GM19043 (cell line): Measurements from ENCODE around the gene TADA2B.

Source experiments
- ATAC-seq: cut with Tn5 transposase; IDR thresholded peaks from one replicate; pipeline ENCODE4 v1.9.1; 2021; ENCODE audit warnings: low read depth; ENCODE audit not compliant: unreplicated experiment

Gene TADA2B, protein sequence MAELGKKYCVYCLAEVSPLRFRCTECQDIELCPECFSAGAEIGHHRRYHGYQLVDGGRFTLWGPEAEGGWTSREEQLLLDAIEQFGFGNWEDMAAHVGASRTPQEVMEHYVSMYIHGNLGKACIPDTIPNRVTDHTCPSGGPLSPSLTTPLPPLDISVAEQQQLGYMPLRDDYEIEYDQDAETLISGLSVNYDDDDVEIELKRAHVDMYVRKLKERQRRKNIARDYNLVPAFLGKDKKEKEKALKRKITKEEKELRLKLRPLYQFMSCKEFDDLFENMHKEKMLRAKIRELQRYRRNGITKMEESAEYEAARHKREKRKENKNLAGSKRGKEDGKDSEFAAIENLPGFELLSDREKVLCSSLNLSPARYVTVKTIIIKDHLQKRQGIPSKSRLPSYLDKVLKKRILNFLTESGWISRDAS

GRCh38 chr4:7043284-7044136, at the start of gene TADA2B:
Gene TADA2B (plus strand): TSS chr4:7043372. CDS start chr4:7043580, 208 bp downstream.
- ATAC-seq = peak; percentile 13

DNA sequence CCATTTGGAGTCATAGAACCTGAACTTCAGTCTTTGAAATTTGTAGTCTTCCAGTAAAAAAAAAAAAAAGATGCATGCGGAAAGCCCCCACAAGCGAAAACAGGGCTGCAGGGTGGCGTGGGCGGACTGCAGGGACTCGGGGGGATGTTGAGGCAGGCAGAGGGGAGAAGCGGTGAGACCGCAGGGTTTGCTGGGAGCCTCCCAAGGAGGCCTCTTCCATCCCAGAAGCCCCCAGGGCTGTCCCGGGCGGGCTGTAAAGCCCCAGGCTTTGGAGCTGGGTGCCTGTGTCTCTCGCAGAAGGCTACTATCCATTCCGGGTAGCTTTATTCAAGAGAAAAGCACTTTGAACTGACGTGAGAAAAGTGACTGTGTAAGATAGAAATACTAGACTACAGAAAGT, 46.7 kb upstream of the TADA2B start:
- ATAC-seq = no peak

GRCh38 chr4:6999172-7000086, 43.7 kb upstream of the TADA2B start:
- ATAC-seq = no peak

- ATAC-seq = no peak
These were observed 42.6 kb upstream of the TADA2B start for GRCh38 chr4:7000421-7001176.

DNA sequence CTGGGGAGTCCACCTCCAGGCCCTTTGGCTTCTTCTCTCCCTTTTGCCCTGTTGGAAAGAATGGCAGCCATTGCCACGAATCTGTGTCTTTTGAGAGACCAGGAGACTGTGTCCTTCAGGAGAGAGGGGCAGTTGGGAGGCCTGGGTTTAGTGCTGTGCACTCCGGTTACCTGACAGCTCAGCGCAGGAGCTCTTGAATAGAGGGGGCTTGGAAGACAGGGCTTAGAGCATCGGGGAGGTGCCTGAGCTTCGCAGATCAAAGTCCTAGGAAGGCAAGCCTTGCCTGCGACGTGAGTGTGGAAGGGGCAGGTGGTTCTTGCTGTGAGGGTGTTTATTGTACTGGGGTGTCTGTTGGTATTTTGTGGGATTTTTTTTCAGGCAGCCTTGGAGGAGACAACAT, 41.9 kb upstream of the TADA2B start:
- no peak for ATAC-seq

- no peak for ATAC-seq
These were observed 40.8 kb upstream of the TADA2B start for GRCh38 chr4:7002336-7002735.

- ATAC-seq = no peak
These were observed 39.8 kb upstream of the TADA2B start for GRCh38 chr4:7003176-7003878.

DNA sequence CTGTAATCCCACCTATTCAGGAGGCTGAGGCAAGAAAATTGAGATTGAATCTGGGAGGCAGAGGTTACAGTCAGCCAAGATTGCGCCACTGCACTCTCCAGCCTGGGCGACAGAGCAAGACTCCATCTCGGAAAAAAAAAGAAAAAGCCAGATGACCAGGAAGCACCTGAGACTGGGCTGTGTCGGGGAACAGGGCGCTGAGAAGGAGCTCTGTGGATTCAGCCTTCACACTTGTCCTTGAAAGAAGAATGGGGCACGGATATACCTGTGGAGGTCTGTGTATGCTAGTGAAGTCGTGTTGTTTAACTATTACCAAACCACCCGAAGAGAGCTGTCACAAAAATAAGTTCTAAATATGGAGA, 39.3 kb upstream of the TADA2B start:
- ATAC-seq = no peak

DNA sequence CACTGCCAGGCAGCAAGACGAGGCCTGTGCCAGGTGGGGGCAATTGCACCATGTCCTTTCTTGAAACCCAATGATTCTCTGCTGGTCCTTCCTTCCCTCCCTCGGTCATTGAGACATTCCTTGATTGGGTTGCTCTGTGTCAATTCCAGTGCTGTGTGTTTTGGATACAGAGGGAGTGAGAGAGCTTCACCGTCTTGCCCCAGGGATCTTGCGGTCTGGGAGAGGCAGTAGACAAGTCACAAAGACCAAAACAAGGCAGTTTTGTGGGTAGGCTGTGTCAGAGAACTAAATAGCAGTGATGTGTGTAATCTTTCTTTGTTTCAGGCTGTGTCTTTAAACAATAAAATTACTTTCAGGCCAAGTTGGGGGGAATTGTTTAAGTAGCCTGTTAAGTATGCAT, 38.8 kb upstream of the TADA2B start:
- no peak for ATAC-seq

GRCh38 chr4:7005571-7005970, 37.6 kb upstream of the TADA2B start:
- ATAC-seq = no peak

DNA sequence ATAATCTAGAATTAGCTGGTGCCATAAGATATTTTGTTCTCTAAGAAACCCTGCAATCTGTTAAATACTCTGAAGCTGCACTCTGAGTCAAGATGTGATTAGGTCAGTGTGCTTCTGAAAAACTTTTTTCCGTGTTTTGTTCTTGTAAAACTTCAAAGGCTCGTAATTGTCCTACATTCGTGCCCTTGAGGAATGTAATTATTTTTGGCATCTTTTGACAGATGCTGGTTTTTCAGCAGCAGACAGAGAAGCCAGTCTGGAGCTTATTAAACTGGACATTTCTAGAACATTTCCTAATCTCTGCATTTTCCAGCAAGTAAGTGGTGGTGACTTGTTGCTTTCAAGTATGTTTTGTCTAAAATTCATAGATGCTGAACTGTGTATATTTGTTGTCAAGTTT, 36.8 kb upstream of the TADA2B start:
- no peak for ATAC-seq

DNA sequence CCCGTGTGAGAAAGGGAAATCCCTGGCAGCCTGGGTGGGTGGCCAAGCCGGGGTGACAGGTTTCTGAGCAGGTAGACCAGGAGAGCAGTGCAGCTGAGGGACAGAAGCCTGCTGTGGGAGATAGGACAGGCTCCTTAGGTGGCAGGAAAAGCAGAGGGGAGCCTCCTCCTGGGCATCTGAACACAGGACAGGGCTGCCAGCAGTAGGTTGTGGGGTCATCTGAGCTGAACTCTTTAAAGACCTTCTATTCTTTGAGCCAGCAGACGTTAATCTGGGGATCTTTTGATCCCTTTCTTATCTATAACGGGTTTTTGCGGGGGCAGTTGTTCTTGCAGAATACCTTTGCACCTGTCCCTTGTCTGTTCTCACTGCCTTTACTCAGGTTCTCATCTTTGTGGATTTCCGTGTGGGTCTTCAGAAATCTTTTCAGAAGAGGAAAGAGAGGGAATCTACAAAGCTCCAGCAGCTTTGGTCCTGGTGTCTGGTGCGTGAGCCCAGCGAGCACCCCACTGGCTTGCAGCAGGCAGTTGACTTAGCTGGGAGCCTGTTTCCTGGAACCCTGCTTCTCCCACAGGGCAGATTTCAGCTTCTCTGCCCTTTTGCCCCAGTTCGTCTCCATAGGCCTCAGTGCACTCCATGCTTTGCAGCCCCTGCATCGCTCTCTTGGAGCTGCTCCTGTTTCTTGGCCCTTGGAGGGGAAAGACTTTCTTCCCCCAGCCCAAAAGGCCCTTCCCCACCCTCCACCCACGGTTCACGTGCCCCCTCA, 35.8 kb upstream of the TADA2B start:
- no peak for ATAC-seq

- no peak for ATAC-seq
These were observed 35.2 kb upstream of the TADA2B start for GRCh38 chr4:7007944-7008343.

GRCh38 chr4:7009564-7009963, 33.6 kb upstream of the TADA2B start:
- no peak for ATAC-seq

GRCh38 chr4:7013175-7013574, 30.0 kb upstream of the TADA2B start:
- no peak for ATAC-seq

GRCh38 chr4:7014815-7015214, 28.4 kb upstream of the TADA2B start:
- no peak for ATAC-seq

DNA sequence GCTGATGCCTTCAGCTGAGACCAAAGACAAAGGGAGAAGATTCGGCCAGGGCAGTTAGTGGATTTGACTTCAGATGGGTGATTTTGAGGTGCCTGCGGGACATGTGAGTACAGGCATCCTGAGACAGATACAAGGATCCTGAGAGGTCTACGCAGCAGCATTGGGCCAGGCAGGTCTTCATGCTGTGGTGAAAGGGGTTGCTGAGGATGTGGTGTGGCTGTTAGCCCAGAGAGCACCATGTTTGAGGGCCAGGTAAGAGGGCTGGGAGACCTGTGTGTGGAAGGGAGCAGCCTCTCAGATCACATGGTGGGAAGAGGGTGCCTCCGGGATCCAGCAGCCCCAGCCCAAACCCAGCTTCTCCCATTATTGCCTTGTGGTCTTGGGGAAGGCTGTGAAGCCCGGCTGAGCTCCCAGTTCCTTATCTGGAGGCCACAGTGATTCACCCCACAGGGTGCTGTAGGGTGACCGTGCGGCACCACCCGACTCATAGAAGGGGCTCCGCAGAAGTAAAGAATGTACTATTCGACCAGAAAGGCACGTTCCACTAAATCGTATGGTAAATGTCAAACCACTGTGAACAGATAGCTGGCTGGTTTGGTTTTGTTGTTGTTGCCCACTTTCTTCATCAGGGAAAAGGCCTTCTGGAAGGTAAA, 27.7 kb upstream of the TADA2B start:
- ATAC-seq = no peak

GRCh38 chr4:7016086-7016485, 27.1 kb upstream of the TADA2B start:
- ATAC-seq = no peak
